ENCODE measurements around the gene MRPS34.

Gene MRPS34

DNA sequence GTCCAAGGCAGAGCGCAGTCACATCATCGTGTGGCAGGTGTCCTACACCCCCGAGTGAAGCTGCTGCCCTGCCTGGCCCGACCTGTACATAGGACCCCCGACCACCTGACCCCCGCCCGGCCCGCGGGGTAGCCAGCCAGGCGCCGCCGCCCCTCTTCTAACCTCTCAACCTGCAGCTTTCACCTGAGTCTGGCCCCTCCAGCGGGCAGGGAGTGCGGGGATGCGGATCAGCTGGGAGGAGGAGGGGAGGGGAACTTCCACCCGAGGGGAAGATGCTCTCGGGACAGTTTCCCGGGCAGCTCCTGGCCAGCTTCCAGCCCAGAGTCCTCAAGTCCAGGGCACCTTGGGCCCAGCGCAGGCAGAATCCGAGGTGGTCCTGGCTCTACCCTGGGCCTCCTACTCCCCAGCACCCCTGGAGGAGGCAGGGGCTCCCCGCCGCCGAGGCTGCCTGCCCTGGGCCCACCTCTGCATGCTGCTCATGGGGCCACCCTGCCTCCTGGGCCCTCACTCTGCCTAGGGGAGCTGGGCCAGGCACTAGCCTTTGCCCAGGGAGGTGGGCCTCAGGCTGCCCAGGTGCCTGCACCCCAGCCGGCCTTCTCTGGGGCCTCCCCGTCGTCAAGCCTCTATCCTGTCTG is 4.0 kb downstream of the MRPS34 start:
- no peak for DNase-seq

DNA sequence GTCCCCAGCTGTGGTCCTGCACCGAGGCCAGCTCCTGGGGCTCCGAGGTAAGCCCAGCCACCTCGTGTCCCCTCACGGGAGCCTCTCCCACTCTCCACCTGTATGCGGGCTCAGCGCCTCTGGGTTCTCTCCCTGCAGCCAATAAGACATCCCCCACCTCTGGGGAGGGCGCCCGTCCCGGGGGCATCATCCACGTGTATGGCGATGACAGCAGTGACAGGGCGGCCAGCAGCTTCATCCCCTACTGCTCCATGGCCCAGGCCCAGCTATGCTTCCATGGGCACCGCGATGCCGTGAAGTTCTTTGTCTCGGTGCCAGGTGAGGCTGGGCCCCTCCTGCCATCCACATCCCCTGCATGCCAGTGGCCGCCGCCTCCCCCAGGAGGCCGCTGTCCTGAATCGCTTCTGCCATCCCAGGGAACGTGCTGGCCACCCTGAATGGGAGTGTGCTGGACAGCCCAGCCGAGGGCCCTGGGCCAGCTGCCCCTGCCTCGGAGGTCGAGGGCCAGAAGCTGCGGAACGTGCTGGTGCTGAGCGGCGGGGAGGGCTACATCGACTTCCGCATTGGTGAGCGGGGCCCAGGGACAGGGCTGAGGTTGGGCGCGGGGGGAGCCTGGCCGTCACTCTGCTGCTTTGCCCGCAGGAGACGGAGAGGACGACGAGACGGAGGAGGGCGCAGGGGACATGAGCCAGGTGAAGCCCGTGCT is 4.7 kb downstream of the MRPS34 start:
- DNase-seq, result no peak

DNA sequence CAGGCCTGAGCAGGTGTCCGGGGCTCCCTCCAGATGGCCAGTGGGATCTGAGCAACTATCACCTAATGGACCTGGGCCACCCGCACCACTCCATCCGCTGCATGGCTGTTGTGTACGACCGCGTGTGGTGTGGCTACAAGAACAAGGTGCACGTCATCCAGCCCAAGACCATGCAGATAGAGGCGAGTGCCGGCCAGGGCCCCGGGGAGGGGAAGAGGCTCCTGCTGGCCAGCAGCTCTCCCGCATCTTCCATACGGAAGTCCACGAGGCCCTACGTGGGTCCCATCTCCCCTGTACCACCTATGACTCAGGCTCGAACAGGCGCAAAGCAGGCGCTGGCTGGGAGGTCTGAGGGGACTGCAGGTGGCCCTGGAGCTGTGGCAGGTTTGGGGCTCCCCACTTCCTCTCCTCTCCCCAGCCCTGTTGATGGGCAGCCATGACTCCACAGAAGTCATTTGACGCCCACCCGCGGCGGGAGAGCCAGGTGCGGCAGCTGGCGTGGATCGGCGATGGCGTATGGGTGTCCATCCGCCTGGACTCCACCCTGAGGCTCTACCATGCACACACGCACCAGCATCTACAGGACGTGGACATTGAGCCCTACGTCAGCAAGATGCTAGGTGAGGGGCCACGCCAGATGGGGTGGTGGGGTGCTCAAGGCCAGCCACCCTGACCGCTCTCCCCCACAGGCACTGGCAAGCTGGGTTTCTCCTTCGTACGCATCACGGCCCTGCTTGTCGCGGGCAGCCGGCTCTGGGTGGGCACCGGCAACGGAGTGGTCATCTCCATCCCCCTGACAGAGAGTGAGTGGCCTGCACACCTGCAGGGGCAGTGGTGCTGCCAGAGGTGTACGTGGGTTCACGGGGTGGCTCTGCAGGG is 5.6 kb downstream of the MRPS34 start:
- DNase-seq, result no peak

DNA sequence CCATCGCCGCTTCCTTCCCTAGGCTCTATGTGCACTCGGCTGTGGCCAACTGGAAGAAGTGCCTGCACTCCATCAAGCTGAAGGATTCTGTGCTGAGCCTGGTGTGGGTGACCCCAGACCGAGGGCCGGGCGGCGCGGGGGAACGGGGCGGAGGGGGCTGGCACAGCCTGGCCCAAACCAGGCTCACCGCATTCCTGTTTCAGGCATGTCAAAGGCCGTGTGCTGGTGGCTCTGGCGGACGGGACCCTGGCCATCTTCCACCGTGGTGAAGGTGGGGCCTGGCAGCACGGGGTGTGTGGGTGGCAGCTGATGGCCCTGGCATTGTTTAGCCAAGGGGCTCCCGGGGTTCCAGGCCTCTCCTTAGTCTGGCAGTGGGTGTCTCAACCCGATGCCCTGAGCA is 6.2 kb downstream of the MRPS34 start:
- no peak for DNase-seq

DNA sequence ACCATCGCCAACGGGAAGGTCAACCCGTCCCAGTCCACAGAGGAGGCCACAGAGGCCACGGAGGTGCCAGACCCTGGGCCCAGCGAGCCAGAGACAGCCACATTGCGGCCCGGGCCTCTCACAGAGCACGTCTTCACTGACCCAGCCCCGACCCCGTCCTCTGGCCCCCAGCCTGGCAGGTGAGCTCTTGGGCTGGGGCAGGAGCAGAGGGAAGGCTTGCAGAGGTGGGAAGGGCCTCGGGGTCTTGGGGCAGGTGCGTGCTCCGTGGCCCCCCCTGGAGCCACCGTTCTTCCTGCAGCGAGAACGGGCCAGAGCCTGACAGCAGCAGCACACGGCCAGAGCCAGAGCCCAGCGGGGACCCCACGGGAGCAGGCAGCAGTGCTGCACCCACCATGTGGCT is 6.7 kb downstream of the MRPS34 start:
- no peak for DNase-seq

DNA sequence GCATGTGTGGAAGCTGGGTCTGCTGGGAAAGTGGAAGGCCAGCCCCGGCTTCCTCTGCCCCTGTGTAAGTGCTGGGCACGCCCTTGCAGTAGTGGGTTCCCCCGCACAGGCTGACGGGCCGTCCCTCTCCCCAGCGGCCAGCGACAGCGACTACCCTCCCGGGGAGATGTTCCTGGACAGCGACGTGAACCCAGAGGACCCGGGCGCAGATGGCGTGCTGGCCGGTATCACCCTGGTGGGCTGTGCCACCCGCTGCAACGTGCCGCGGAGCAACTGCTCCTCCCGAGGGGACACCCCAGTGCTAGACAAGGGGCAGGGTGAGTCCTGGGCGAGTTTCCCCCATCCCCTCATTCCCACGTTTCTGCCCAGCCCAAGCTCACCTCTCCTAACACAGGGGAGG is 7.1 kb downstream of the MRPS34 start:
- DNase-seq, result no peak

DNA sequence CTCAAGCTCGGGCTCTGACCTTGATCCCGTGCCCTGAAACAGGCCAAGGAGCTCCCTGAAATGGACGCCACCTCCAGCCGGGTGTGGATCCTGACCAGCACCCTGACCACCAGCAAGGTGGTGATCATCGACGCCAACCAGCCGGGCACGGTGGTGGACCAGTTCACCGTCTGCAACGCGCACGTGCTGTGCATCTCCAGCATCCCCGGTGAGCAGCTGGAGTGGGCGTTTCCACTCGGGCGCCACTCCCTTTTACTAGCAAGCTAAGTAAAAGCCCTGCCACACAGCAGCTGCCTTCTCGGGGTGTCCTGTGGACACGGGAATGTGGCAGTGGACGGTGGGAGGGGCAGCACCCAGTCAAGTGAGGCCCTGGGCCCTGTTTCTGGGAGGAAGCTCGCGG is 8.0 kb downstream of the MRPS34 start:
- no peak for DNase-seq

DNA sequence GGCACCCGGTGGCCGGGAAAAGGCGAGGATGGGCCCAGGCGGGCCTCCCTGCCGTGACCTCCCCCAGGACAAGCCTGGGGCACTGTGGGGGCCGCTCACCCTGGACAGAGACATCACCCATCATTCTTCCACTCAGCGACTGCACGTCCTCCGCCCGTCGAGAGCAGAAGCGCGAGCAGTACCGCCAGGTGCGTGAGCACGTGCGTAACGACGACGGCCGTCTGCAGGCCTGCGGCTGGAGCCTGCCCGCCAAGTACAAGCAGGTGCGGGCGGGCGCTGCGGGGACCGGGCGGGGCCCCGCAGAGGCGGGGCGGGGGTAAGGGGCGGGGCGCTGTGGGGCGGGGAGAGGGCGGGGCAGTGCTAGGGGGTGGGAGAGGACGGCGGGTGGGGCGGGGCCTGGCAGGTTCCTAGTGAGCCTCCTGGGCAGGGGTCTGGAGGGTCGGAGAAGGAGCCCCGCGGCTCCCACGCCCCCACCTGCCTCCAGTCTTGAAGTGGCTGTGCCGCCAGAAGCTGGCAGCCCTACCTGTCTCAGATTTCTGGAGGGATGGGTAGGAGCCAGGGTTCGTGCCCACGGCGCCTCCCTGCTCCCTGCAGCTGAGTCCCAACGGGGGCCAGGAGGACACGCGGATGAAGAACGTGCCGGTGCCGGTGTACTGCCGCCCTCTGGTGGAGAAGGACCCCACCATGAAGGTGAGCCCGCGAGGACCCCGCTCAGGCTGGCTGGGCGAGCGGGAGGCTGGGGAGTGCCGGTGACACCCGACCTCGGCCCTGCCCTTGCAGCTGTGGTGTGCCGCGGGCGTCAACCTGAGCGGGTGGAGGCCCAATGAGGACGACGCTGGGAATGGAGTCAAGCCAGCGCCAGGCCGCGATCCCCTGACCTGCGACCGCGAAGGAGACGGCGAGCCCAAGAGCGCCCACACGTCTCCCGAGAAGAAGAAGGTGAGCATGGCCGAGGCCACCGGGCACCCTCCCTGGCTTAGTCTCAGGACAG is 9.1 kb downstream of the MRPS34 start:
- no peak for DNase-seq

DNA sequence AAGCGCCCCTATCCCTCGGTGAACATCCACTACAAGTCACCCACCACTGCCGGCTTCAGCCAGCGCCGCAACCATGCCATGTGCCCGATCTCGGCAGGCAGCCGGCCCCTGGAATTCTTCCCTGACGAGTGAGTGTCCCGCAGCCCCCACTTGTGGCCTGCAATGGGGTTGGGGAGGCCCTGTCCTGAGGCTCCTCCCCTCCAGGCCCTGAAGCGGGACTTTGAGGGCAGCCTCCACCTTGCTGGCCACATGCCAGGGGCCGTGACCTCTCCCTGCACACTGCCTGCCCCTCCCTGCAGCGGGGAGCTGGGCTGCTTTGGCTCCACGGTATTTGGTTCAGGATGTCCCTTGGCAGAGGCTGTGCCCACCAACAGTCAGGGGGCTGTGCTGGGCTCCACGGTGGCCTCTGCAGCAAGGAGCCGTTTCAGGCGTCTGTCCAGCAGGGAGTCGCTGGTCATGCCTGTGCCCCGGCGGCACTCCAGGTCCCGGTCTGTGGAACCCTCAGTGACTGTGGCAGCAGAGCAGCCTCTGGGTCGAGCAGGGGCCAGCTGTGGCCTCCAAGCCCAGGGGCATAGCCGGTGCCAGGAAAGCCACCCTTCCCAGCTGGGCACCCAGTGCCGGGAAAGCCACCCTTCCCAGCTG is 9.9 kb downstream of the MRPS34 start:
- no peak for DNase-seq

DNA sequence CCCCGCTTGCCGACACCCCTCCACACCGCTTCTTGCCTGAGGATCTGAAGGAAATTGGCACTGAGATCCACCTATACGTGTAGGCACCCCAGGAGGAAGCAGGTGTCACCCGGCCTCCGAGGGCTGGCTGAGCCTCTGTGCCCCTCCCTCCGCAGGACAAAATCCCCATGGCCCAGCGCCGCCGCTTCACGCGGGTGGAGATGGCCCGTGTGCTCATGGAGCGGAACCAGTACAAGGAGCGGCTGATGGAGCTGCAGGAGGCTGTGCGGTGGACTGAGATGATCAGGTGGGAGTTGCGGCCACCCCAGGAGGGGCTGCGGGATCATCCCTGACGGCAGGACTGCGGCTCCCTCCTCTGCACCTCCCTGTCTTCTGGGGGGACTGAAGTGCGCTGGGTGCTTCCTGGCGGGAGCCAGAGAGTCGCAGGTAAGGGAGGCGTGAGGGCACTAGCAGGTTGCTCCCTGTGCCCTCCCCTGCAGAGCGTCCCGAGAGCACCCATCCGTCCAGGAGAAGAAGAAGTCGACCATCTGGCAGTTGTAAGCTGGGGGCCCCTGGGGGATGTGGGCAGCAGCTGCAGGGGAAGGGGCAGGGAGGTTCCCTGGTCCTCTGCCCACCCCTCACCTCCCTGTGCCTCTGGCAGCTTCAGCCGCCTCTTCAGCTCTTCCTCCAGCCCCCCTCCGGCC is 10.6 kb downstream of the MRPS34 start:
- DNase-seq, result no peak

DNA sequence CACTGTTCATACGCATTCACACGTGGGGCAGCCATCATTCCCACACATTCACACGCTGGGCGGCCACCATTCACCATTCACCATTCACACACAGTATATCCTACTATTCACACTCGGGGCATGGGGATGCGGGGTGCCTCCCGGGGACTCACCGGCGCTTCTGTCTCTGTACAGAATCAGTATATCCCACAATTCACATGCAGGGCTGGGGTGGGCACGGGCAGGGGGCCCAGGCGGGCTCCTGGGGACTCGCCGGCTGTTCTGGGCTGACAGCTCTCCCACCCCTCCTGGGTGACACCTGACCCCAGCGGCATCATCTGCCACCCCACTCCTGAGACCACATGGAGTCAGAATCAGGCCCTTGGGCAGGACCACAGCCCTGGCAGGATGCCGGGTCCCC is 11.2 kb downstream of the MRPS34 start:
- no peak for DNase-seq

DNA sequence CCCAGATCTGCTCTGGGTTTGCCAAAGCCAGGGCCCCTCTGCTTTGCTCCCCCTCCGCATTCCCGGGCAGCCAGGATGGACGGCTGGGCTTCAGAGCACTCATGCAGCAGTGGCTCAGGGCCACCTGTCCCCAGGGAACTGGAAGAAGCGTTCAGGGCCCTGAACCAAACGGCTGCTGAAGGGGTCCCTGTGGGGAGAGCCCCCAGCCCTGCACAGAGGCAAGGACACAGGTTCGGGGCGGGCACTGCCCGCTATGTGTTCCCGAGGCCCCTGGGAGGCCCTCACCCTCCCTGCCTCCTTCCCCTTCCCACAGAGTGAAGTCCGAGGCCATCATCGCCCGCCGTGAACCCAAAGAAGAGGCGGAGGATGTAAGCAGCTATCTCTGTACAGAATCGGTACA is 12.0 kb downstream of the MRPS34 start:
- DNase-seq, result no peak

DNA sequence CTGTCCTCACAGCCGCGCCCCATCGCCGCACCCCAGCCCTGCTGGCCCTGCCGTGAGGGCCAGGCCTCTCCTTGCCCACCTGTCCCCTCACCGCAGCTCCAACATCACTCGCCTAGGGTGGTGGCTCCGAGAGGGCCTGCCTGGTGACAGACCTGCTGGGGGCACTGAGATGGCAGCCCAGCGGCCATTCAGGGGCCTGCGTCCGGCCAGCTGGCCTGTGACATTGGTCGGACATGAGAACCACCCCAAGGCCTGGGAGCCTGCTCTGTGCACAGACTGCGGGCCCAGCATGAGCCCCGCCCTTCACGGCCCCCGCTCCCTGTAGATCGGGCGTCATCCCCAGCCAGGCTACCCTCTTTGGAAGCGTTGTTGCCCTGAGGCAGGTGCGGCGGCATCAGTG is 13.4 kb downstream of the MRPS34 start:
- DNase-seq, result no peak

DNA sequence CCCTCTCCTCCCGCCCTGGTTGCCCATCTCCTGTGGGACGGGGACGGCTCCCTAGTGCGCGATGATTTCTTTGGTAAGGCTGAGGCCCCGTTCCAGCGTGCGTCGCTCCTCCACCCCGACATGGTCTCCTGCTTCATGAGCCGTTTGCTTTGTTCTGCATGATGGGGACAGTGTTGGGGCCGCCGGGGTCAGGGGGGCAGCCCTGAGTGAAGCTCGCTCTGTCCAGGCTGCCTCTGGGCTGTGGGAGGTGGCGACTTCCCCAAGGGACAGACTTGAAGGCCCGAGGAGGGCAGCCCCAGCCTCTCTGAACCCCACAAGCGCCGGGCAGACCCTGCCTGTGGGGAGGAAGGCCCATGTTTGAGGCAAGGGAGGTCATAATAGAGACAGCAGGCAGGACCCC is 14.0 kb downstream of the MRPS34 start:
- DNase-seq, result no peak

DNA sequence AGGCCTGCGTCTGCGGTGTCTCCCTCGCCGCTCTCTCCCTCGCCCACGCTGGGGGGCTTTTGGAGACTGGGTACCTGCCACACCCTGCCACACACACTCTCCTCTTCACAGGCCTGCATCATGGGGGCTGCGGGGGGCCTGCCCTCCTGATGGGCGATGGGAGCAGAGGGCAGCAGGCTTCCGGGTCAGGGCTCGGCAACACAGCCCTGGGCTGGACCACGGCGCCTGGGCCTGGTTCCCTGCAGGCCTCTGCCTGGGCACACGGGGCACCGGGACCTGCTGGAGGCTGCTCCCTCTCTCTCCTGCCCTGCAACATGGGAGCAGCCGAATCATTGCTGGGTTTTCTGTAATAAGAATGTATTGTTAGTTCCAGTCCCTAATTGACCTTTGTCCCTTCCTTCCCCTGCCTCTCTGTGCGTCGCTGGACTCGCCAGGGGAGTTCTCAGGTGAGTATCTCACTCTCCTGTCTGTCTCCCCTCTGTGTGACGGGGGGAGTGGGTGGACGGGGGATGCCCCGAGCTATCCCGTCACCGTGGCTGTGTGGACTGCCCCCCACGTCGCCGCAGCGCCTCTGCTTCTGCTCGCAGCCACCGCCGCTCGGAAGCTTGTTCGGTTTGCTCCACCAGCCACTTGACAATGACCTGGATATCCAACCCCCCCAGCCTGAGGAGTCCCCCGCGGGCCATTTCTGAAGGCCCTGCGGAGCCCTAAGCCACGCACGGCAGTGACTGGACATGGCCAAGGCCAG is 15.0 kb downstream of the MRPS34 start:
- no peak for DNase-seq

DNA sequence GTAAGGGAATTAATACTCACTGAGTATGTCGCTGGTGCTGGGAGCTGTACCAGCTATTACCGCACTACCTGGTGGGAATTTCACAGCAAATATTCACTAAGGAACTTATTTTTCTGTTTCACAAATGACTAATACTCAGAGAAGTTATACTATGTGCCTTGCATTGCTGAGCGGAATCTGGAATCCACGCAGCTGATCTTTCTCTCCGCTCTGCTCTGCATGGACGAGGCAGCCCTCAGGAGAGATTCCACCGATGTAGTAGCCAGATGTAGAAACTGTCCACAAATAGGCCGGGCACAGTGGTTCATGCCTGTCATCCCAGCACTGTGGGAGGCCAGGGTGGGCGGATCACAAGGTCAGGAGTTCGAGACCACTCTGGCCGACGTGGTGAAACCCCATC is 18.7 kb downstream of the MRPS34 start:
- no peak for DNase-seq

DNA sequence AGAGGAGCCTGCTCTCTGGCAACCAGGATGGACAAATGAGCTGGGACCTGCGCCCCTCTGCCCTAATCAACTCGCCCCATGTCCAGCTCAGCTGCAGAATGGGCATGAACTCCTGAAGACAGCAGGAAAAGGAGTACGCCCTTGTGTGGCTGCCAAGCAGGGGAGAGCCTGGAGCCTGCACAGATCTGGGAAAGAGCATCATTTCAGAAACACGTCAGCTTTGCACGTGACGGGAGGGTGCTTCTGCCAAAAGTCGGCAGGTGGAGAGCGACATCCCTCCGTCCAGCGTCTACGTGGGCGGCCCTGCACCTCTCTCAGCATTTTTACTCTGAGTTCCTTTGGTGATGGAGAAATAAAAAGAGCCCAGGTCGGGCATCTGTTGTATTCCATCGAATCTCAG is 20.1 kb downstream of the MRPS34 start:
- DNase-seq, result no peak

DNA sequence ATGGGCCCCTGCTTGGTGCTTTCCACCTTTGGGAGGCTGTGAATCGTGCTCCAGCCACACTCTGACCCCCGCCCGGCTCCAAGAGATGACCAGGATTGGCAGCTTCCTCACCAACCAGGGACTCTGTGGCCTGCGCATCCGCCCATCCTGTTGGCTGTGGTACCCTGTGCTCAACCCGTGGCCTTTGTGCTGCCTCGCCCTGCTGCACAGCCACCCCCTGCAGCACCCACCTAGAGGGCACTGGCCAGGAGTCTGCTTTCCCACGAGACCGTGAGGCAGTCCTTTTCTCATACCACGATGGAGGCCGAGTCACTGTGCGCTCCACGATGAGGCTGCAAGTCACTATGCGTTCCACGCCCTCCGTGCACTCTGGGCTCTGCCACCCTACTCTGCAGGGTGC is 21.0 kb downstream of the MRPS34 start:
- DNase-seq, result no peak

DNA sequence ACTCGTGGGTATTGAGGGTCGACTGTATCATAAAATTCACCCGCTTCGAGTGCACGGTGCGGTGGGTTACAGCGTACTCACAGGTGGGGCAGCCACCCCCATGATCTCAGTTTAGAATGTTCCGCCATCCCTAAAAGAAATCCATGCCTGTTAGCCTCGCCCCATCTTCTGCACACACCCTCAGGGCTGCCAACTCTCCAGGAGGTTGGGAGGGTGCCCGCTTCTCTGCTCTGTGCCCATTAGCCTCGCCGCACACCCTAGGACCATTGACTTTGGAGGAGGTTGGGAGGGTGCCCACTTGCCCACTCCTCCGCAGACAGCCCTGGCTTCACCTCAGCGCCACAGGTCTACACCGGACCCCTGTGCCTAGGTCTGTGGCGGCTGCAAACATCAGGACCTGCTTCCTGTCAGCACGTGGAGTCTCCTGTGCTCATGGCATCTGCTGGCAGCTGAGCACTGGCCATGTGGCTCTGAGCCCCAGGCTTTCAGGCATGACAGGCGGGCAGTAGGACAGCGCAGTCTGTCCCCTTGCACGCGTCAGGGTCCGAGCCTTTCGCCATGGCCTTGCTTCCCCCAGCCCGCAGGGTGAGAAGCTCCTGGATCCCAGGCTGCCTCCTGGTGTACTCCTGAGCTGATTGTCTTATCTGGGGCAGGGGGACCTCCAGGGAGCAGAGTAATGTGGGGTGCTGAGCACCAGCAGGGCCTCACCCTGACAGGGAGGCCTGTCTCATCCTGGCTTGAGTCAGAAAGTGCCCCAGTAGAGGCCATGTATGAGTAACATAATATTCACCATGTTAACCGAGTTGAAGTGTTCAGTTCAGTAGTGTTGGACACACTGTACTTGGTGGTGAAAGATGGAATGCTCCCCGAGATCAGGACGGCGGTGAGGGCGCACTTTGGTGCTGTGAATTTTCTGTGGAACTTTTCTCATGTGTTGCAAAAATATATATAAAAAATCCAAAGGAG is 23.5 kb downstream of the MRPS34 start:
- DNase-seq, result no peak

DNA sequence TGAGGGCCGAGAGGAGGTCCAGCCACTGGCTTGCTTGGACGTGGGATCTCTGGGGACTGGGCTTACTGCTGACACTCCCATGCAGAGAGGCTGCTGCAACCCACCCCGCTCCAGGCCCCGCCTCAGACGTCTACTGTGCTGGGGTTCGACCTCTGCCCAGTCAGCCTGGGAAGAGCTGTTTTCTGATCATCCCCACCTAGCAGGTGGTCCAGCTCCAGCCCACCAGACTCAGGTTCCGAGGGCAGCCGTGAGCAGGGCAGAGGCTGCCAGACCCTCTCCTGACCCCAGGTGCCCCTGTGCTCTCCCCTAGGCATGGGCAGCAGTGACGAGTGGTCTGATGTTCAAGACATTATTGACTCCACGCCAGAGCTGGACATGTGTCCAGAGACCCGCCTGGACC is 25.0 kb downstream of the MRPS34 start:
- no peak for DNase-seq

Data from NCI-H1048 (cell line).